ENCODE data around the gene ATXN2. TPM values are rescaled to one million over a fixed set of nuclear protein-coding genes. Genes with fewer than 3 reads are reported as not detected.

ATXN2 gene
- total RNA-seq, 1 experiment from 2014 or later = 17.2 TPM

DNA sequence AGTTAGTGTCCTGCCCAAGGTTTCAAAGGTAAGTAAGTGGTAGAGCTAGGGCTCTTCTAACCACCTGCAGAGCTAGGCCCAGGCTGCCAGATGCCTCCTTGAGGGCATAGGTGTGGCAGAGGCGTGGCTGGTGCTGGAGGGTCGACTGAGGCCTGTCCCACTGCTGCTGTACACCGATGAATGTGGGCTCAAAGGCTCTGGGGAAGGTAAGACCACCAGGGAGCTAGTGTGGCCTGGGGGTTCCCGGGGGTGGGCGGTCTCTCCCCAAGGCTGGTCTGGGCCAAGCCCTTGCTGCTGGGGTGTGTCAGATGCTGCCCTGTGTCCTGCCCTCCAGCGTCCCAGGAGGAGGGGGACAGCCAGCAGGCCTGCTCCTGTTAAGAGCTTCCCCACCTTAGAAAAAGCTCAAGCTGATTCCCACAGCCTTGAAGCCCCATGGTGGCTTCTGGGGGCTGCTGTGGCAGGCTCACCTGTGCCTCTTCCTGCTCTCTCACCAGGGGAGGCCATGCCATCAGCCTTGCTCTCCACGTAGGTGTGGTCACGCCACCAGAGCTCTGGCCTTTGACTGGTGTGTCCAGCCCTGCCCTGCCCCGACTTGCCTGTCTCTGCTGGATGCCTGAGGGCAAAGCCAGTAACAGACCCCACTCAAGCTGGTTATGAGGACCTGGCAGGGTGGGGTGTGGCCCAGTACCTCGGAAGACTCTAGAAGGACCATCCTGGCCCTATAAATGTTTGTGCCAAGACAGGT is 156.6 kb downstream of the ATXN2 start:
- 0 out of 2 replicates have a peak, but pooled peaks cover 13% of the 10 kb centered on the region for H3K4me1 ChIP-seq (ENCODE audit: insufficient read depth, low read length)
- intact Hi-C loops (cut with micrococcal nuclease) = no loop called here
- no peak overlapping the region for H3K4me2 ChIP-seq (ENCODE audit: low read length)
- ATAC-seq = no peak
- H3K9me2 ChIP-seq (replicated peaks; ENCODE audit: low read length) = no peaks in the 10 kb centered on the region
- H3K79me2 ChIP-seq (ENCODE audit: low read length) = 0 out of 2 replicates have a peak, but pooled peaks cover under 1% of the 10 kb centered on the region
- TF ChIP-seq, protein P1, sequence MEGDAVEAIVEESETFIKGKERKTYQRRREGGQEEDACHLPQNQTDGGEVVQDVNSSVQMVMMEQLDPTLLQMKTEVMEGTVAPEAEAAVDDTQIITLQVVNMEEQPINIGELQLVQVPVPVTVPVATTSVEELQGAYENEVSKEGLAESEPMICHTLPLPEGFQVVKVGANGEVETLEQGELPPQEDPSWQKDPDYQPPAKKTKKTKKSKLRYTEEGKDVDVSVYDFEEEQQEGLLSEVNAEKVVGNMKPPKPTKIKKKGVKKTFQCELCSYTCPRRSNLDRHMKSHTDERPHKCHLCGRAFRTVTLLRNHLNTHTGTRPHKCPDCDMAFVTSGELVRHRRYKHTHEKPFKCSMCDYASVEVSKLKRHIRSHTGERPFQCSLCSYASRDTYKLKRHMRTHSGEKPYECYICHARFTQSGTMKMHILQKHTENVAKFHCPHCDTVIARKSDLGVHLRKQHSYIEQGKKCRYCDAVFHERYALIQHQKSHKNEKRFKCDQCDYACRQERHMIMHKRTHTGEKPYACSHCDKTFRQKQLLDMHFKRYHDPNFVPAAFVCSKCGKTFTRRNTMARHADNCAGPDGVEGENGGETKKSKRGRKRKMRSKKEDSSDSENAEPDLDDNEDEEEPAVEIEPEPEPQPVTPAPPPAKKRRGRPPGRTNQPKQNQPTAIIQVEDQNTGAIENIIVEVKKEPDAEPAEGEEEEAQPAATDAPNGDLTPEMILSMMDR (conservative IDR thresholded peaks at IDR 0.05; ENCODE audit: low read depth, low read length) = no peak
- TF ChIP-seq EZH2 (IDR thresholded peaks at IDR 0.05; ENCODE audit: low read length, unreplicated experiment) (no peak), EZH2phosphoT487 (IDR thresholded peaks at IDR 0.05; ENCODE audit: borderline replicate concordance, low read length) (no peak)
- BruUV-seq (replicated peaks) = no TSS peak
- H4K20me1 ChIP-seq (ENCODE audit: low read length) = no peaks in the 10 kb centered on the region
- peaks cover 11% of the 10 kb centered on the region; the same call in 1 of the 2 replicates for H3K36me3 ChIP-seq (ENCODE audit: low read depth, low read length)
- CTCF ChIA-PET = interaction anchor here (0.9 kb wide), 1 partner anchor 45 kb away, joined by 3 read pairs; no protein-coding TSS in a partner anchor
- H3F3A ChIP-seq (ENCODE audit: low read length, unreplicated experiment) = no peaks in the 10 kb centered on the region
- POLR2A ChIA-PET (ENCODE audit: unreplicated experiment) = no interaction called here
- H3K9ac ChIP-seq (ENCODE audit: low read length) = no peak overlapping the region
- no peaks in the 10 kb centered on the region for H3K27me3 ChIP-seq (ENCODE audit: low read length)
- H3K9me3 ChIP-seq (ENCODE audit: low read length) = no peaks in the 10 kb centered on the region
- no peak overlapping the region for H2AFZ ChIP-seq (ENCODE audit: low read length)
- no peak overlapping the region for H3K27ac ChIP-seq (ENCODE audit: low read length)
- DNase-seq = no peak
- H3K4me3 ChIP-seq (ENCODE audit: low read length) = no peak overlapping the region

DNA sequence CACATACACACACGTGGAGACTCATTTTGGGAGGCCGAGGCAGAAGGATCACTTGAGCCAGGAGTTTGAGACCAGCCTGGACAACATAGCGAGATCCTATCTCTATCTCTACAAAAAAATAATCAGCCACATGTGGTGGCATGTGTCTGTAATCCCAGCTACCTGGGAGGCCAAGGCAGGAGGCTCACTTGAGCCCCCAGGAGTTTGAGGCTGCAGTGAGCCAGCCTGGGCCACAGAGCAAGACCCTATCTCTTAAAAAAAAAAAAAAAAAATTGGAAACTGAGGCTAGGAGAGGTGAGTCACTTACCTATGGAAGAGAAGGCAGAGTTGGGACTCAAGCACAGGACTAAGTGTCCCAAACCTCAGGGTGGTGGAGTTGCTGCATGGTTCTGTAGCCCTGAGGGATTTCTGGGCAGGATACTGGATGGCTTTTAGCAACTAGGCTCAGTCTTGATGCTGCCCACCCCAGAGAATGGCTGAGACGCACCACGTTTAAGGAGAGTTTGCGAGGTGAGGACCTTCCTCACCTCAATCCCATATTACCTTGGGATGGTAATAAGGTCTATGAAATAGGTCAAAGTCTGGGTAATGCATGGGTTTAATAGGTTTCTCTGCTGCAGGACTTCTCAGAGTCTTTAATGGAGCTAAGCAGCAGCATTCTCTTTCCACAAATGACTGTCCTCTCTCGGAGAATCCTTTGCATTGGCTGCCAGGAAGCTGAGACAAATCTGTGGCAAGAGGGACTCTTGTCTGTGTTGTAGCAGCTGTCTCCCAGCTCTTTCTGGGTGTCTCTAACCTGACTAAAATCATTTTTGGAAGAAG is 157.8 kb downstream of the ATXN2 start:
- H3K79me2 ChIP-seq (ENCODE audit: low read length) = 0 out of 2 replicates have a peak, but pooled peaks cover 8% of the 10 kb centered on the region
- H3F3A ChIP-seq (ENCODE audit: low read length, unreplicated experiment) = no peaks in the 10 kb centered on the region
- no peaks in the 10 kb centered on the region for H3K9me2 ChIP-seq (replicated peaks; ENCODE audit: low read length)
- no peak overlapping the region for H3K4me2 ChIP-seq (ENCODE audit: low read length)
- H3K27ac ChIP-seq (ENCODE audit: low read length) = no peak overlapping the region
- no peaks in the 10 kb centered on the region for H4K20me1 ChIP-seq (ENCODE audit: low read length)
- H3K4me1 ChIP-seq (ENCODE audit: insufficient read depth, low read length) = 0 out of 2 replicates have a peak, but pooled peaks cover 13% of the 10 kb centered on the region
- no peak for DNase-seq
- H3K4me3 ChIP-seq (ENCODE audit: low read length) = no peak overlapping the region
- CTCF ChIA-PET = no interaction called here
- intact Hi-C loops (cut with micrococcal nuclease) = no loop called here
- H3K36me3 ChIP-seq (ENCODE audit: low read depth, low read length) = peaks cover 4% of the 10 kb centered on the region; the same call in 1 of the 2 replicates
- POLR2A ChIA-PET (ENCODE audit: unreplicated experiment) = interaction anchor here (0.6 kb wide), 1 partner anchor 25 kb away, joined by 5 read pairs; no protein-coding TSS in a partner anchor
- H2AFZ ChIP-seq (ENCODE audit: low read length) = no peak overlapping the region
- no peaks in the 10 kb centered on the region for H3K27me3 ChIP-seq (ENCODE audit: low read length)
- ATAC-seq = no peak
- H3K9ac ChIP-seq (ENCODE audit: low read length) = no peak overlapping the region
- no peak for TF ChIP-seq EZH2 (IDR thresholded peaks at IDR 0.05; ENCODE audit: low read length, unreplicated experiment)
- no peak for TF ChIP-seq EZH2phosphoT487 (IDR thresholded peaks at IDR 0.05; ENCODE audit: borderline replicate concordance, low read length)
- TF ChIP-seq, protein P1 (conservative IDR thresholded peaks at IDR 0.05; ENCODE audit: low read depth, low read length) = no peak
- BruUV-seq (replicated peaks) = no TSS peak
- no peaks in the 10 kb centered on the region for H3K9me3 ChIP-seq (ENCODE audit: low read length)
